CD1c-positive myeloid dendritic cell (primary cell): ENCODE results near the gene SQSTM1.
"Not testable (repeated sequence)": the region's sequence is repeated elsewhere in the genome, so short reads cannot be mapped to it uniquely, and the experiment has no call there.

Experiments used
- DNase-seq: peaks from one replicate; pipeline ENCODE4 v3.0.0-alpha.2; 2016; ENCODE audit errors: extremely low spot score

Gene SQSTM1

DNA sequence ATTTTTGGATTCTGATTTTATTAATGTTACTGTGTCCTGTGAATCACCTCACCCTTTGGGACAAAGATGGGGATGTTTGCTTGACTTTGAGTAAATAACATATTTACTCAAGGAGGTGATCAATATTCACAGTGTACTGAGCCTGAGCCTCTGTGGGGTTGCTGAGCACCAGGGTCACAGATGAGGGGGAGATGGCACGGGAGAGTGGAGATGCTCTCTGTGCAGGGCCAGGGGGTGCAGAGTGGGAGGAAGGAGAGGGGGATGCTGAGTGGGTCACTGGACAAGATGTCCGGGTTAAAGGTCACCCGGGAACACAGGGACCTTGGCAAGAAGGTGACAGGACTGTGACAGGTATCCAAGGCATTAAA is 4.0 kb downstream of the SQSTM1 start:
- no peak for DNase-seq

DNA sequence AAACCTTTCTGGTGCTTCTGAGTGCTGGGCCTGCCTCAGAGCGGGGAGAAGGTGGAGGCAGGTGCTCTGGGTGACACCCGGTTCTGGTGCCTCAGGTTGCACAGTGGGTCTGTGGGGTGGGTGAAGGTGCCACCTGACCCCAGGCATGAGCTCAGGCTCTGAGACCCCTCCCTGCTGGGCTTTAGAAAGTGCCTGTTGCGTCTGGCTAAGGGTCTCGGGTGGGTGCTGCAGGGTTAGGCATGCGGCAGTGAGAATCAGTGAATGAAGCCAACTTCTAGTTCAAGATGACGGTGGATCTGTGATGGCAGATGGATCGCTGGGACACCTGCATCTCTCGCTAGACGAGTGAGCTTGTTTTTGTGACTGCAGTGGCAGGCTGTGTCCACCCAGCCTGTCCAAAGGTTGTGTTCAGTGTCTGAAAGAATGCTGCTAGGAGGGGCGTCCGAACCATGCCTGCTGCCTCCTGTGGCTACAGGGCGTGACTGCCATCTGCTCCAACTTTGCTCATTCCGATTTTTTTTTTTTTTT is 5.0 kb downstream of the SQSTM1 start:
- no peak for DNase-seq

DNA sequence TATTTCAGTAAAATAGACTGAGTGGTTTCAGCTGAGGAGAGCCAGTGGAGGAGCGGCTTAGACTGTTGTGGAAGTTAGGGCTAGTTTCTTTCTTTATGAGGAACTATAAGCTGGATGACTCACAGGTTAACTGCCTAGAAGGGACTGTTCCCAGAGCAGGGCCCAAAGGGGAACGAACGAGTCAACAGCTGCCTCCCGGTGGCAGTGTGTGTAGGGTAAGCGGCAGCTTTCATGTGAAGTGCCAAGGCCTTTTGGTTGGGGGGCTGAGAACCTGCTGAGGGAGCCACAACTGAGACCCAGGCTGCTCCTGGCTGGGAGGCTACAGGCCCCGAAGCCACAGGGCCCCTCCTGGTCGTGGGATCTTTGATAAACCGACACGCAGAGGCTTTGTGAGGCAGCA is 7.0 kb downstream of the SQSTM1 start:
- peak; percentile 88 for DNase-seq

DNA sequence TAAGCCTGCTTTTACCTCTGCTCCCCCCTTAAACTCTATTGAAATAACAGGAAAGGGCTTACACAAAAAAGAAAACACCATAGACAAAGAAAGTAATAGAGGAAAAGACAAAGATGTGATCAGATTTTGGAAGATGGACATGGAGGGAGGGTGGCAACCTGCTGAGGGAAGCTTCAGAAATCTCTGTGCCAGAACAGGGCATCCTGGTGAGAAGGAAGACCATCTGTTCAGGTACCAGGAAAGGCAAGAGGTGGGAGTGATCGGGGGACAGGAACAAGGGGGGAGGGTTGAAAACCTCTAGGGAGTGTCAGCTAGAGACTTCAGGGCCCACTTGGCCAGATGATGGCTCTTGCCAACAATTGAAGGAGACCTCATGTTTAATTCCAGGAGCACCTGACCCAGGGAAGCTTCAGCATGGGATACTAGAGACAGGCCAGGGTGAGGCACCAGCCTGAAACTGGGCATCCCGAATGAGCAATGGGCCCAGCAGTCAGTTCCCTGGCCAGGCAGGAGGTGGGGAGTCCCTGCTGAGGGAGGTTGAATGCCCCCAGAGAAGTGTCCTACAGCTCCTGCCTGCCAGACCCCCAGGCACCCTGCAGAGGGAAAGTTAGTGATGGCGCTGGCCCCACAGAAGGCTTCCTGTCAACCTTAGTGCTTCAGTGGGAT is 8.2 kb downstream of the SQSTM1 start:
- DNase-seq = no peak

DNA sequence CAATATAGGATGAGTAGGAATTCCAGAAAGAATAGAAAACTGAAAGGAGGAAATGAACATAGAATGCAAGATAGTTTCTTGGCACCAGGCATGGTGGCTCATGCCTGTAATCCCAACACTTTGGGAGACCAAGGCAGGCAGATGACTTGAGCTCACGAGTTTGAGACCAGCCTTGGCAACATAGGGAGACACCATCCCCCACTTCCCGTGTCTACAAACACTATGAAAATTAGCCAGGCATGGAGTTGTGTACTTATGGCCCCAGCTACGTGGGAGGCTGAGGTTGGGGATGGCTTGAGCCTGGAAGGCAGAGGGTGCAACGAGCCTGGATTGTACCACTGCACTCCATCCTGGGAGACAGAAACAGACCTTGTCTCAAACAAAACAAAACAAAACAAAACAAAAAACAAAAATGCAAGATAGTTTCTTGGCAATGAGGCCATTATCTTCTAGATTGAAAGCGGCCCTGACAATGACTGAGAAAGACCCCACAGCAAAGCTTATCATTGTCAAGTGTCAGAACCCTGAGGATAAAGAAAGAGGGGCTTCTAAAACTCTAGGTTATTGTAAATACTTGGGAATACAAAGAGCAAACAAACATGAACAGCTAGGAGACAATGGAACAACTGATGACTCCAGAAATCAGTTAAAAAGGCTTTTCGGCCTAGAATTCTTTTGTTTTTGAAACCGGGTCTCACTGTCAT is 9.2 kb downstream of the SQSTM1 start:
- no peak for DNase-seq

DNA sequence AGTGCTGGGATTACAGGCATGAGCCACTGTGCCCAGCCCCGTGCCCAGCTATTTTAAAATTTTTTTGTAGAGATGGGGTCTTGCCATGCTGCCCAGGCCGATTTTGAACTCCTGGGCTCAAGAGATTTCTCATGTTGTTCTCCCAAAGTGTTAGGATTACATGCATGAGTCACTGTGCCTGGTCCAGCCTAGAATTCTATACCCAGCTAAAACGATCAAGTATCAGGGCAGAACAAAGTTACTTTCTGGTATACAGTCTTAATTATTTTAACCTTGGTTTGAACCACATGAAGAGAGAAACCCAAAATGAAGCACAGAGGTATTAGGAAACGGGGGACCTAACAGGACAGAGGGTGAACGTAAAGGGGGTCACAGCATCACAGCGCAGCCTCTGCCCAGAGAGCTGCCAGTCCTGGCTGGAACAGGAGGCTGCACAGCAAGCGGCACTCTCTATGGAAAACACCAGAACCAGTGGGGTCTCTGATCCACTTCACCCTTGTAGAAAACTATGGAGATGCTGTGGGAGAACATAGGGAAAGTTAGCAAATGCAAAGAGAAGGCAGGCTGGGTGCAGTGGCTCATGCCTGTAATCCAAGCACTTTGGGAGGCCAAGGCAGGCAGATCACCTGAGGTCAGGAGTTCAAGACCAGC is 10.2 kb downstream of the SQSTM1 start:
- DNase-seq = no peak

DNA sequence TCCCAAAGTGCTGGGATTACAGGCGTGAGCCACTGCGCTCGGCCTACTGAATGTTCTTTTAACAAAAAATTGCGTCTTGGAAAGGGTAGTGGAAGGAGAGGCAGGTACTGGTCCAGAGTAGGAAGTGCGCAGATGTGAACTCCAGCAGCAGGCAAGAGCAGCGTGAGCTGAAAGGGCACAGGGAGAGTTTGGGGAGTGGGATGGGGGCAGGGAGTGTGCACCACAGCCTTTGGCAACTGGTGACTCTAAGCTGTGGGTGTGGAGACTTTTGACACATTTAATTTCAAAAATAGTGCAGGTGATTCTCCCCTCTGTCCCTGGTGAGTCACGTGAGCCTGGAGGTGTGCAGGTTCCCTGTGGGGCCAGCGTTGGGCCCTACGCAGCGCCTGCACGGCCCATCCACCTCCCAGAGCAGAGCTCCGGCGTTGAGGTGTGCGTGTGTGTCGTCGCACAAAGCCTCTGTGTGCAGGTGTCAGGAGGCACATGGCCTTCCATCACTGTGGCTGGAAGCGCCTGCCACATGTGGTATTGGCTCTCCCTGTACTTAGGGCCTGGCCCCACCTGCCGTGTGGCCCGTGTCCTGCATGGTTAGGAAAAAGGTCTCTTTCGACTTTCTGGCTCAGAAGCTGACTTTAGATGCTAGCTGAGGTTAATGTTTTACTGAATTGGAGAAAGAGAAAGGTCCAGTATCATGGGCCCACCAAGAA is 11.5 kb downstream of the SQSTM1 start:
- DNase-seq = no peak

DNA sequence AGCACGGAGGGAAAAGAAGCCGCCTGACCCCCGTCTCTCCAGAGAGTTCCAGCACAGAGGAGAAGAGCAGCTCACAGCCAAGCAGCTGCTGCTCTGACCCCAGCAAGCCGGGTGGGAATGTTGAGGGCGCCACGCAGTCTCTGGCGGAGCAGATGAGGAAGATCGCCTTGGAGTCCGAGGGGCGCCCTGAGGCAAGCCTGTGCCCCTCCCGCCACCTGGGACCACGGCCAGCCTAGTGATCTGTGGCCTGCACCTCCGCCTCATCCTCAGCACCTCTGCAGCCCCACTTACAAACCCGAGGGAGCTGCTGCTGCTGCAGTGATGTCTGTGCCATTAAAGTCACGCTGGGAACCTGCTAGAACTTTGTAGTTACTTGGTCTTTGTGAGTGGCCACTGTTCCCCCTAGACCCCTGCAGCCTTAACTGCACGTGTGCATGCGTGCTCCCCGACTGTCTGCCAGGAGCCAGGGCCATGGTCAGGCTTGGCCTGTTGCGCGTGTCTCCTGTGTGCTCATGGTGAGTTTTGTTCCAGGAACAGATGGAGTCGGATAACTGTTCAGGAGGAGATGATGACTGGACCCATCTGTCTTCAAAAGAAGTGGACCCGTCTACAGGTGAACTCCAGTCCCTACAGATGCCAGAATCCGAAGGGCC is 12.5 kb downstream of the SQSTM1 start:
- DNase-seq = no peak

DNA sequence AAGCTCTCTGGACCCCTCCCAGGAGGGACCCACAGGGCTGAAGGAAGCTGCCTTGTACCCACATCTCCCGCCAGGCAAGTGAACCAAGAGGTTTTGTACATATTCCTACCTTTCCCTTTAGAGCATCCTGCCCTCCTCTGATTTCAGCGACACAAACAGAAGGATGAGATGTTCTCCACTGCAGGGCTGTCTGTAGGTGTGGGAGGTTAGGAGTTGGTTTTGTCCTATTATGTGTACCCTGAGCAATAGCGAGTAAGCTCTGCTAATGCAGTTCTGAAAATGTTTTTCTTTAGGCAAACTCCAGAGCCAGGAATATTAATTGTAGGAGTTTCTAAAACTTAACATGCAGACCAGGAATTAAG is 13.0 kb downstream of the SQSTM1 start:
- no peak for DNase-seq

DNA sequence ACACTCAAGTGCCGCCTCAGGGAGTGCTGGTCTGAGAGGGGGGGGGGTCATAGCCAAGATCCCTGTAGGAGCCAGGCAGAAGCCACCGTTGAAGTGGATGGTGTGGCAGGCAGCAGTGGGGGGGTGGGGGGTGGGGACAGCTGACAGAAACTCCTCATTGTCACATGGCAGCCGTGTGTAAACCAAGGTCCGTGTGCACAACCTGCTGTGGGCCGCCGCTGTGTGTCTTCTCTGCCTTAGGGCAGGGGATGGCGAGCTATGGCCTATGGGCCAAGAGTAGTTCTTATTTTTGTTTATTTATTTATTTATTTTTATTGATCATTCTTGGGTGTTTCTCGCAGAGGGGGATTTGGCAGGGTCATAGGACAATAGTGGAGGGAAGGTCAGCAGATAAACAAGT is 13.4 kb downstream of the SQSTM1 start:
- DNase-seq = no peak

DNA sequence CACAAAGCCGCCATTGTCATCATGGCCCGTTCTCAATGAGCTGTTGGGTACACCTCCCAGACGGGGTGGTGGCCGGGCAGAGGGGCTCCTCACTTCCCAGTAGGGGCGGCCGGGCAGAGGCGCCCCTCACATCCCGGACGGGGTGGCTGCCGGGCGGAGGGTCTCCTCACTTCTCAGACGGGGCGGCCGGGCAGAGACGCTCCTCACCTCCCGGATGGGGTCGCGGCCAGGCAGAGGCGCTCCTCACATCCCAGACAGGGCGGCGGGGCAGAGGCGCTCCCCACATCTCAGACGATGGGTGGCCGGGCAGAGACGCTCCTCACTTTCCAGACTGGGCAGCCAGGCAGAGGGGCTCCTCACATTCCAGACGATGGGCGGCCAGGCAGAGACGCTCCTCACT is 14.2 kb downstream of the SQSTM1 start:
- not testable (repeated sequence) for DNase-seq

DNA sequence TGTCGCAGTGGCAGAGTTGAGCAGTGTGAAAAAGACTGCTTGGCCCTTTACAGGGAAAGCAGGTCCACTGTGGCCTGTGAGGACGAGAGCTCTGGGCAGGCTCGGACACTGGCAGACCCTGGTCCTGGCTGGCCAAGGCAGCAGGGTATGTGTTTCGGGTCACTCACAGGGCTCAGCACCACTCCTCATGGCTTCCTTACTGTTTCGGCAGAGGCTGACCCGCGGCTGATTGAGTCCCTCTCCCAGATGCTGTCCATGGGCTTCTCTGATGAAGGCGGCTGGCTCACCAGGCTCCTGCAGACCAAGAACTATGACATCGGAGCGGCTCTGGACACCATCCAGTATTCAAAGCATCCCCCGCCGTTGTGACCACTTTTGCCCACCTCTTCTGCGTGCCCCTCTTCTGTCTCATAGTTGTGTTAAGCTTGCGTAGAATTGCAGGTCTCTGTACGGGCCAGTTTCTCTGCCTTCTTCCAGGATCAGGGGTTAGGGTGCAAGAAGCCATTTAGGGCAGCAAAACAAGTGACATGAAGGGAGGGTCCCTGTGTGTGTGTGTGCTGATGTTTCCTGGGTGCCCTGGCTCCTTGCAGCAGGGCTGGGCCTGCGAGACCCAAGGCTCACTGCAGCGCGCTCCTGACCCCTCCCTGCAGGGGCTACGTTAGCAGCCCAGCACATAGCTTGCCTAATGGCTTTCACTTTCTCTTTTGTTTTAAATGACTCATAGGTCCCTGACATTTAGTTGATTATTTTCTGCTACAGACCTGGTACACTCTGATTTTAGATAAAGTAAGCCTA is 15.7 kb downstream of the SQSTM1 start:
- peak; percentile 35 for DNase-seq

DNA sequence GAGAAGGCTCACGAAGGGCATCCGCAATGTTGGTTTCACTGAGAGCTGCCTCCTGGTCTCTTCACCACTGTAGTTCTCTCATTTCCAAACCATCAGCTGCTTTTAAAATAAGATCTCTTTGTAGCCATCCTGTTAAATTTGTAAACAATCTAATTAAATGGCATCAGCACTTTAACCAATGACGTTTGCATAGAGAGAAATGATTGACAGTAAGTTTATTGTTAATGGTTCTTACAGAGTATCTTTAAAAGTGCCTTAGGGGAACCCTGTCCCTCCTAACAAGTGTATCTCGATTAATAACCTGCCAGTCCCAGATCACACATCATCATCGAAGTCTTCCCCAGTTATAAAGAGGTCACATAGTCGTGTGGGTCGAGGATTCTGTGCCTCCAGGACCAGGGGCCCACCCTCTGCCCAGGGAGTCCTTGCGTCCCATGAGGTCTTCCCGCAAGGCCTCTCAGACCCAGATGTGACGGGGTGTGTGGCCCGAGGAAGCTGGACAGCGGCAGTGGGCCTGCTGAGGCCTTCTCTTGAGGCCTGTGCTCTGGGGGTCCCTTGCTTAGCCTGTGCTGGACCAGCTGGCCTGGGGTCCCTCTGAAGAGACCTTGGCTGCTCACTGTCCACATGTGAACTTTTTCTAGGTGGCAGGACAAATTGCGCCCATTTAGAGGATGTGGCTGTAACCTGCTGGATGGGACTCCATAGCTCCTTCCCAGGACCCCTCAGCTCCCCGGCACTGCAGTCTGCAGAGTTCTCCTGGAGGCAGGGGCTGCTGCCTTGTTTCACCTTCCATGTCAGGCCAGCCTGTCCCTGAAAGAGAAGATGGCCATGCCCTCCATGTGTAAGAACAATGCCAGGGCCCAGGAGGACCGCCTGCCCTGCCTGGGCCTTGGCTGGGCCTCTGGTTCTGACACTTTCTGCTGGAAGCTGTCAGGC is 16.6 kb downstream of the SQSTM1 start:
- DNase-seq = no peak

DNA sequence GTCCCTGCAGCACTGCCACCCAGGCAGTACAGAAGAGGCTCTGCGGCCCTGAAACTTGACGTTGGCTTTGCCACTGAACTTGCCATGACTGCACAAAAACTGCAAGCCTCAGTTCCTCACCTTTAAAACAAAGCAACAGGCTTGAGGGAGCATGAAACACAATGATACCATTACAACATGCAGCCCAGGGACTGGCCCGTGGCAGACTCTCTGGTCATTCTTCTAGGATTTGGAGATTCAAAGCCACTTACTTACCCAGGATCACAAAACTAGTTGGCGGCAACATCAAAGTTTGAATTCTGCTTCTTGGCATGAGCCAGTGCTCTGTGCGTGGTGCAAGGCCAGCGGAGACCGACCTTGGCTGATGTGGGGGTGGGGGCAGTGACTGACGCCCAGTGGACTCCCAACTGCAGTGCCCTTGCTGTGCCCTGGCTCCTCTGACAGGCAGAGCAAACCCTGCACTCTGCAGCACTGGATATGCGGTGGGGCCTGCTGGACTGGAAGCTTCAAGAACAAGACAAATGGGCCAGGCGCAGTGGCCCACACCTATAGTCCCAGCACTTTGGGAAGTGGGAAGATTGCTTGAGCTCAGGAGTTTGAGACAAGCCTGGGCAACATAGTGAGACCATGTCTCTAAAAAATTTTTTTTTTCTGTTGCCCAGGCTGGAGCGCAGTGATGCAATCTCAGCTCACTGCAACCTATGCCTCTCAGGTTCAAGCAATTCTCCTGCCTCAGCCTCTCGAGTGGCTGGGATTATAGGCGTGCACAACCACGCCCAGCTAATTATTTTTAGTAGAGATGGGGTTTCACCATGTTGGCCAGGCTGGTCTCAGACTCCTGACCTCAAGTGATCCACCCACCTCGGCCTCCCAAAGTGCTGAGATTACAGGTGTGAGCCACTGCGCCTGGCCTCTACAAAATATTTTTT is 18.9 kb downstream of the SQSTM1 start:
- no peak for DNase-seq

DNA sequence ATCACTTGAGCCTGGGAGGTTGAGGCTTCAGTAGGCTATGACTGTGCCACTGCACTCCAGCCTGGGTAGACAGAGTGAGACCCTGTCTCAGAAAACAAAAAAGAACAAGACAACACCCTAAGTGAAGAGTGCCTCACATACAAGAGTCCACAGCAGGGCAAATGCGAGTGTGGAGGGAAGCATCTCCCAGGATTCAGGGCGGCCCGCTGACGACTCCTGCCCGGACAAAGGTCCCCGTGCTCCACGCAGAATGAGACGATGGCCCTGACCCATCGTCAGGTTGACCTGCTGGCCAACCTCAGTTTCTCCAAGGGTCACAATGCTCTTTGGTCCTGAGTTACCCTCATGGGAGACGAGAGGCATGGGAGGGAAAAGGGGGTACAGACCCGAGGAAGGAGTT is 19.6 kb downstream of the SQSTM1 start:
- no peak for DNase-seq

DNA sequence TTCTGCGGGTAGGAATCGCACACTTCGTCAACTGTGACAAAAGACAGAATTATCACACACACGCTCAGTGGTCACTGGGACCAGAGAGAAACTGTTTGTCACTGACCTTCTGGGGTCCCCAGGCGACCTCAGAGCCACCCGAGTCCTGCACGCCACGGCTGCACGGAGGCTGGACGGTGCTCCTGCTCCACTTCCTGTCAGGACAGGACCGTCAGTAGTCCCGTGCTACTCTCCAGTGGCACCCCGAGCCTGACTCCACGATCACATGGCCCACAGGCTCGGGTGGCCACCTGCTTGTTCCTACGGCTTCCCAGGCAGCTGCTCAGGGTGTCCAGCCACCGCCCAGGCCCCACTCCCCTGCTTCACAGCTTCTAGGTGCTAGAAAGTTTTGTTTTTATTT is 20.1 kb downstream of the SQSTM1 start:
- DNase-seq = no peak

DNA sequence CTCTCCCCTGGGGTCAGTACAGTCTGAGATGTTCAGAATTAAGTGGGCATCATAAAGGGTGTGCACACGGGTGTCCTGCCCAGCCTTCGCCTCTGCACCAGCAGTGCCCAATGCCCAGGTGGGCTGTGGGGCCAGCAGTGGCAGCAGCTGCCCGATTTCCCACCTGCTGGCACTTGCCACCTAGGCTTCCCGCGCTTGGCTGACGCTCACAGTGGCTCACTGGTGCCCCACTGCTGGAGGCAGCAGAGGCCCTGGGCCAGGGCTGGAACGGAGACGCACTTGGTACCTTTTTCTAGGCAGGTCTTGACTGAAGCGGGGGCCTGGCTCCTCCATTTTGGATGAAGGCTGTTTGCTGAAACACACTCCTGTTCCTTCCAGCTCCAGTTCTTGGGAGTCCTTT is 20.9 kb downstream of the SQSTM1 start:
- DNase-seq = no peak

DNA sequence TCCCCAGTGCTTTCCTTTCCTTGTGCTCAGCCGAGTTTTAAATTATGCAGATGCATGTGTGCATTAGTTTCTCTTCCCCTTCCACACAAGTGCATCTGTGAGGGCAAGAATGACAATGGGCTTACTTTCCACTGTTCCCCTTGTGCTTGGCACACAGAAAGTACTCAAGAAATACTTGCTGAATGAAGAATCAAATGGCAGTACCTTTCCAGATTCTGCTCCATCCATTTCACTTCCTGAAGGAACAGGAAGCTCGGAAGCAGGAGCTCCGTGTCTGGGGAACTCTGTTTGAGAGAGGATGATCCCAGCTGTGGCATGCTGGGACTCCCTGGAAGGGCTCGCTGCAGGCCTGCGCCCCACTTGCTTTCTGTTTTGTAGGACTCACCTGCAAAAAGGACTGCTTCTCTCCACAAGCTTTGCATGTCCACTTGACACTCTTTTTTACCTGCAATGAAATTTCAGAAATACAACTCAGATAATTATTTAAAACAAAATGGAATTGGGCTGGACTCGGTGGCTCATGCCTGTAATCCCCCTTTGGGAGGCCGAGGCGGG is 32.4 kb downstream of the SQSTM1 start:
- DNase-seq = peak; percentile 44

DNA sequence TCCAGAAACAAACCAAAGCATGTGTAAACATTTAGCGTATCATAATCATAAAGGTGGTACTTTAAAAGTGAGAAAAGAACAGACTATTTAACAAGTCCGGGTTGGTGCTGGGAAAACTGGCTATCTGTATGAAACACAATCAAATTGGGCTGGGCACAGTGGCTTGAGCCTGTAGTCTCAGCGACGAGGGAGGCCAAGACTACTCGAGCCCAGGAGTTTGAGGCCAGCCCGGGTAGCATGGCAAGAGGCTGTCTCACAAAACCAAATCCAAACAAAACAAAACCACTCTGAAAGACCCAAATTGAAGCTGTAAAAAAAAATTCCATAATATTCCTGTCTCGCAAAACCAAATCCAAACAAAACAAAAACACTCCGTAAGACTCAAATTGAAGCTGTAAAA is 33.7 kb downstream of the SQSTM1 start:
- no peak for DNase-seq
